EH (cell line): ENCODE measurements around the gene CYTH1.

ENCODE experiments used
- DNase-seq: peaks from one replicate; pipeline ENCODE4 v3.0.0-alpha.2; 2015; ENCODE audit warnings: low read depth

CYTH1 gene

DNA sequence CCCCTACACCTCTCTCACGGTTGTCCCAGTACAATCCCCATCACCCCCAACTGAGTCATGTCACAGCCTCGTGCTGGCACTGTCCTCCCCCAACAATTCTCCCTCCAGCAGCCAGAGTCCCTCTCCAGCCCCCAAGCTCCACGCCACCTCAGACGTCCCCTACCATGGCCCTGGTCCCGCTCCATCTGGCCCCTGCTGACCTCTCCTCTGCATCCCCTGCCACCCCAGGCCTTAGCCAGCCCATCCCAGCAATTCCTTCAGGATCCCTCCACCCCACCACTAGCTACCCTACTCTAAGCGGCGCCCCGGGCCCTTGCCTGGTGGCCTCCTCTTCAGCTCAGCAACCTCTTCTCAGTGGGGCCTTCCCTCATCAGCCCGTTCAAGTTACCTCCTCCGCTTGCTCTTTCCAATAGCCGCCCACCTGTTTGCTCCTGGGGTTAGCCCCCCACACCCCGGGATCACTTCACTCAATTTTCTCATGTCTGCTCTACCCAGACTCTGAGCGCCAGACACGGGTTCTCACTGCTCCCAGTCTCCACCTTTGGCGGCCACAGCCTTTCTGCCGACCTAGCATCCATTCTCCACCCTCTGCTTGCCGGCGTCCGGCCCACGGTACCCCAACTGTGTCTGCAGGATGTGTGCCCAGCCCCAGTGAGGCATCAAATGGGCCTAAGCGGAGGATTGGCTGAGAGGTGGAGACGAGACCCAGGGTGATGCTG lies 112.7 kb downstream of the CYTH1 start:
- no peak for DNase-seq

DNA sequence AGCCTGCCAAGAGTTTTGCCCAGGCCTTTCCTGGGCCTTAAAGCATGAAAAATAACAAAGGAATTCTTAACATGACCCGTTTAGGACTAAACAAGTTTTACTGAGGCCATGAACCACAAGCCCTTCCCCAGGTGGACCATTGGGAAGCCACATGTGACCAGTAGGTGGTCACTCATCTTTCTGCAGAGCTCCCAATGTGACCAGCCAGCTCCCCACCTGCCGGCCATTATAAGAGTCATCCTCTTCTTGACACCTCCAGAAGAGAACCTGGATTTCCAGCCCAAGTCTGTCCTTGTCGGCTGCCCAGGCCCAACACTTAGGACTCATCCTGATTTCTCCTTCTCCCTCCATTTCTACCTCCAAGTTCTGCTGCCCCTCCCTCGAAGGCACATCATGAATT lies 113.2 kb downstream of the CYTH1 start:
- DNase-seq, result no peak

DNA sequence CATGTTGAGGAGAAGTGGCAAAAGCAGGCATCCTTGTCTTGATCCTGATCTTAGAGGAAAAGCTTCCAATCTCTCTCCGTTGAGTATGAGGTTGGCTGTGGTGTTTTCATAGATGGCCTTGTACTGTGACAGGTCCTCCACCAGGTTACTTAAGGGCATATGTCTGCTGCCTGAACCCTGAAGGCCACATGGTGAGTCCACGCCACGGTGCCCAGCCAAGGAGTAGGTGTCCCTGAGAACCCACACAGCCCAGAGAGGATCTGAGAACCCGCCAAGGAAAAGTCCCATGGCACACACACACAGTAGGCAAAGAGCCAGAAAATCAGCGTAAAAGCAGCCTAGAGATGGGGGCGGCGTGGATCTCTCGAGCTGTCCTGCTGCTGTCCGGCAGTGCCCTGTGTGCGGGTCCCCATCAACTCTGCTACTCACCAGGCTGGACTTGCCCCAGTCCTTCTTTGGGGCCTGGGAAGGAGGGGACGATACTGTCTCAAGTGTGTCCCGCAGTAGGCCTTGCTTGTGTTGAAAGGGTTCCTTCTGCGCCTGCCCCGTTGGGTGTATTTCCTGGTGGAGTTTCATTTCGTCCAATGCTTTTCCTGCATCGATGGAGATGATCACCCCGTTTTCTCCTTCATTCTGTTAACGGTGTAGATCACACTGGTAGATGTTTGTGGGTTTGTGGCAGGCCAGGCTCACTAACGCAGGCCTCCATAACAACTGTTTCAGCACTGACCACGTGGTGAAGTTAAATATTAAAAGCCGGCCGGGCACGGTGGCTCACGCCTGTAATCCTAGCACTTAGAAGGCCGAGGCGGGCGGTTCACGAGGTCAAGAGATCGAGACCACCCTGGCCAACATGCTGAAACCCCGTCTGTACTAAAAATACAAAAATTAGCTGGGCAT lies 114.1 kb downstream of the CYTH1 start:
- no peak for DNase-seq

DNA sequence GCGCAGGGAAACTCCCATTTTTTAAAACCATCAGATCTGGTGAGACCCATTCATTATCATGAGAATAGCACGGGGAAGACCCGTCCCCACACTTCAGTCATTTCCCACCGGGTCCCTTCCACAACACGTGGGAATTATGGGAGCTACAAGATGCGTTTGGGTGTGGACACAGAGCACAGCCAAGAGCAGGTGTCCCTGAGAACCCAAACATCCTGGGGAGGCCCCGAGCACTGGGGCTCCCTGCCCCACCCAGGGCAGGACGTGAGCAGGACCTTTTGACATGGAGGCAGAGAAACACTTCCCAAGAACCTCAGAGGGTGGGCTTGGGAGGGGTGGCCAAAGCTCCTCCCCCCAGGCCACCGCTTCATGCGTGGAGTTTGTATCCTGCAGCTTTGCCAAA lies 115.0 kb downstream of the CYTH1 start:
- DNase-seq, result no peak

DNA sequence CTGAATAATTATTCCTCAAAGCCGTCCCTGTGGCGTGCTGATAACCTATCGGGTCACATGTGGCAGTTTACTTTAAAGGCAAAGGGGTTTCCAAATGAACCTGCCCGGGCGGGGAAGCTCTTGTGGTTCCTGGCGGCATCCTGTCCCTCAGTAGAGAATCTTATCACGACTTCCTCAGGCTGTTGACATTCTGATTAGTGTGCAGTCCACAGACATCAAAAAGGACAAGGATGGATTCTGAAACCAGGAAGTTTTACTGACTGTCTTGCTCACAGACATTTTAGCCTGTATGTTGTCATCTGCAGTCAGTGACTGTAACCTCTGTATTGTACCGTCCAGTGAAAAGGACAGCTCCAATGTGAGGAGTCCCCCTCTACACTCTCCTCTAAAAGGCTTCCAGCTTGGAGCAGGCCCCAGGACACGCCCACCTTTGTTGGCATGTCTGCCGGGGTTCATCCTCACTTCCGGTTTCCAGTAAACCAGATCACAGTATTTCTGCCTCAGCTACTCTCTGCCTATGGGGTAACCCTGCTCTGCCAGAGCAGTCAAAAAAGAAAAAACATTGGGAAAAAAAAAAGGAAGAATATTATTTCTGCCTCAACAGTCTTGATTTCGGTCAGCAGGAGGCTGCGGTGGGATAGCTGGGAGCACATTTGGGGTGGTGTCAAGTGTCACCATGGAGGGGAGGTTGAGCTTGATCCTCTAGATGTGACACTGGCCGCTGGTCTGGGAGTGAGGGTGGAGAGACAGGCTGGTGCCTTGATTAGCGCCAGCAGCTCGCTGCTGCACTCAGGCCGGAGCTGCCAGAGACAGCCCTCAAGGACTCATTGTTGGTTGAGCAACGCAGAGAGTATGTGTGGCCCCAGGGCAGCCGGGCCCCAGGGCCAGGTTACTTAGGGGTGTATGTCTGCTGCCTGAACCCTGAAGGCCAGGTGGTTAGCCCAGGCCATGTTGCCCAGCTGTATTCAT lies 115.8 kb downstream of the CYTH1 start:
- DNase-seq, result peak; percentile 41

DNA sequence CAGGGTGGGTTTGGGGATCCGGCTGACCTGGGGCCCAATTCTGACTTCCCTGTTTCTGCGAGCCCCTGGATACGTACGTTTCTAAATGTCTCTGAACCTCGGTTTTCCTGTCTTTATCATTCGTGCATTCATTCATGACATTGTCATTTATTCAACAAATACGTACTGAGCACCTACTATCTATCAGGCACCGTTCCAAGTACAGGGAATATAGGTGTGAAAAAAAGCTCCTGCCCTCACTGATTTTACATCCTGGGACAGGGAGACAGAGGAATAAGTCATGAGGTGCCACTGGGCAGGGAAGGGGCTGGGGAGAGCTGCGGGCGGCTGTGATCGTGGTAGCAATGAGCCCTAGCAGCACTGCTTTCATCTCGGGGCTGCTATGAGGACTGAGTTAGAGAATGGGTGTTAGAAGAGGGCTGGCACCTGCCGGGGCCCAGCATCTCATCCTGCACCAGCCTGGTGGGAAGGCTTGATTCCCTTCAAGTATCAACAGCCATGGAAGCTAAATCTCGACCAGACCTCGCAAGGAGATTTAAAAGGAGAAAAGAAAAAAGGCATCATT lies 116.6 kb downstream of the CYTH1 start:
- no peak for DNase-seq

DNA sequence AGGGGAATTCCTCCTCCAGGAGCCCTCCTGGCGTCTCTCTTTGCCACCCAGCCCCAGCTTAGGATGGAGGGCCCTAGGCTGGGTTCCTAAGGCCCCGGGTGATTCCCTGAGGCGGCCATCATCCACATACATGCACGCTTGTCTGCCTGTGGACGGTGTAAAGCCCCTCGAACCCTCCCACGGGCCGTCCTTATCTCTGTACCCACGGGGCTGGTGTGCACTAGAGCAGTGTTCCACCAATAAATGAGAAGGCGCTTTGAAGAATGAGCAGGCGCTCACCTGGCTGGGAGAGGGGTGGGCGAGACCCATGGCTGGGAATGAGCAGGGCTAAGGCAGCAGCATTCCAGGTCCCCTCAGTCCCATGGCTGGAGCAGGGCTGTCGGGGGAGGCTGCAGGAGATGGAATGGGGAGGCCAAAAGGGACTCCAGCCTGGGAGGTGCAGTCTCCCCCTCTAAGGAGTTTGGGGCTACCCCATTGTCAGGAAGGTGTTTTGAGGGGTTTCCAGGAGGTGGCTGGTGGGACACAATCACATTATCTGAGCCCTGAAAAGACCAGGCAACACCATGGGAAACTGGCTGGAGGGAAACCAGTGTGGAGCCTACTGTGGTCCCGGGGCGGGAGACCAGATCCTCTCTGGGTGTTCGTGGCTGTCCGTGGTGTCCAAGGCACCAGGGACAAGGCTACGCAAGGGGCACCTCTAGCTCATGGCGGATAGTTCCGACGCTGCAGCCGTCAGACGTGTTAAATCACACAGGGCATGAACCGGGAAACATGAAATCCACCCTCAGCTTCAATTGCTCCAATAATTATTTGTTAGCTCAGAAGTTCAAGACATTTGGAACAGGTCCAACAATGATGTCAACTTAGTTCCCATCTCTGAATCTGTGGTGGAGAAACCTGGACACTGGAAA lies 117.3 kb downstream of the CYTH1 start:
- DNase-seq, result peak; percentile 15

DNA sequence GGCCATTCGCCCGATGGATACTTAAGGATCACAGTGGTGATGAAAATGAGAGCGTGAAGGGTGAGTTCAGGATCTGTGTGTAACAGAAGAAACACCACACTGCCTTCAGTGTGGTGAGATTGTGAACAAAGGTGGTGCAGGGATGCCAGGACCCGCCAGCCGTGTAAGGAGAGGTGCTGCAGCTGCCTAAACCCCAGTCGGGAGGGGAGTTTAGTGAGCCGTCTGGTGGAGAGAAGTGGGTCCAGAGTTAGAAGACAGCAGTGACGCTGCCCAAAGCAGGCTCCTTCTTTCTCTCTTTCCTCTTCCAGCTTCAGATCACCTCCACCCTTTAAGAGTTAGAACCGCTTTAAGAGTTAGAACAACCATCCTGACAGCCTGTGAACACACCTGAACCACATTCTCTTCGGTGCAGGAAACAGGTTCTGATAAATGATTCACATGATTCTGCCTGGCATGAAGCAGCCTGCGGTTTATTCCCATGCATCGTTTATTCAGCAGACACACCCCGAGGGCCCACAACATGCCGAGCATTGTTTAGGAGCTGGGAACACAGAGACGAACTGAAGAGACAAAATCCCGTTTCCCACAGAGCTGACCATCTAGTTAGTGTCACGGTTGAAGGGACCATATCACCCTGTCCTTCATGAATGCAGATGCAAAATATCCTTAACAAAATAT lies 120.8 kb downstream of the CYTH1 start:
- DNase-seq, result peak; percentile 80

DNA sequence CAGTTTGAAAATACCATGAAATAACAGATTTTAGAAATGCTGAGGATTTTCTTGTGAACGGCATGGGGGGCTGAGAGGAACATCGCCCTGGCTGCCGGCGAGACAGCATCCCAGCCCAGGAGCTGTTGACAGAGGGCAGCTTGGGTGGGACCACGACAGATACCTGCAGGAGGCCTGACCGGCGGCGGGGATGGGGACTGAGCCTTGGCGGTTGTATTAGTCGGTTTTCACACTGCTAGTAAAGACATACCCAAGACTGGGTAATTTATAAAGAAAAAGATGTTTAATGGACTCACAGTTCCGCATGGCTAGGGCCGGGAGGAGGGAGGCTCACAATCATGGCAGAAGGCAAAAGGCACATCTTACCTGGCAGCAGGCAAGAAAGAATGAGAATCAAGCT lies 122.5 kb downstream of the CYTH1 start:
- no peak for DNase-seq

DNA sequence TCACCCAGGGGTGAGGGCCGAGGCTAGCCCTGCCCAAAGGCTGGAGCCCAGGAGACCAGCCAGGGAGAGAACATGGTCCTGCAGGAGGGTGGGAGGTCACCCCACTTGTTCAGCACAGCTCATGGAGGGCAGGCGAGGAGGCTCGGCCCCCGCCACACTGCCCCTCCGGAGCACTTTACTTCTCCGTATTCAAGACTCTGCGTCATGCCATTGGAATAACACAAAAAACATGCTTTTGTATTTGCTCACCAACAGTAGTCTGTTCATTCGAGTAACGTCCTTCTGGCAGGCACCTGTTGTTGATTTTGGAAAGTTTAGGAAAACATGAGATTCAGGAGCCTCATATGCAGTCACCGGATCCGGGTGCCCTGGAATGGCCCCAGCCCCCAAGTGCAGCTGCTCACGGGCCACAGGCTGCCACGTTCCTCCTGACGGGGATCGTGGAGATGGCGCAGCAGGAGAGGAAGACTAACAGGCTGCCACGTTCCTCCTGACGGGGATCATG lies 123.7 kb downstream of the CYTH1 start:
- peak; percentile 86 for DNase-seq

DNA sequence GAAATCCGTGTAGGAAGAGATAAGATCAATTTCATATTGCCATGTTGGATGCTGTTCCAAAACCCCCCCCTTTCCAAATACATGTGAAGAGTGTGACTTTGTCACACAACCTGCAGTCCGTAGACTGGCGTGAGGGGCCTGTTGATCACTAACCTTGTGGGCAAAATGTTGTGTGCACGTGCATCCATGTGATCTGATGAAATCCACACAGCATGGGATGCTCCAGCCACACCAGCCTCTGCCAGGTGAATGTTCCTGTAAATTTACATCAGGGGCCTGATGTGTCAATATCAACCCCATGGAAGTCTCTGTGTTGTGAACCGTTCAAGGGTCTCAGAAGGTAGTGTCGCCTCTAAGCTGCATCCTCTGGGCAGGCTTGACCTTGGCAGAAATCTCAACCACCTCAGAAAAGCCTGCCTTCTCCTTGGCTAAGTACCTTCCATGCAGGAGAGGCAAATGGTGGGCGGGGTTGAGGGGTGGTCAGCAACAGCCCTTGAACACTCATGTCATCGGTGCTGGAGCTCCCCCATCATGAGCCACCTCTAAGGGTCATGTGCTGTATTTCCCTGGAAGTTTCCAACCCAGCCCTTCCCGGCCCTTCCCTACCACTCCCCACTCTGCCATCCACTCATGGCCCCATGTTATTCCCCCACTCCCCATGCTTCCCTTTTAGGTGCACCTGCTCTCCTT lies 126.7 kb downstream of the CYTH1 start:
- no peak for DNase-seq

DNA sequence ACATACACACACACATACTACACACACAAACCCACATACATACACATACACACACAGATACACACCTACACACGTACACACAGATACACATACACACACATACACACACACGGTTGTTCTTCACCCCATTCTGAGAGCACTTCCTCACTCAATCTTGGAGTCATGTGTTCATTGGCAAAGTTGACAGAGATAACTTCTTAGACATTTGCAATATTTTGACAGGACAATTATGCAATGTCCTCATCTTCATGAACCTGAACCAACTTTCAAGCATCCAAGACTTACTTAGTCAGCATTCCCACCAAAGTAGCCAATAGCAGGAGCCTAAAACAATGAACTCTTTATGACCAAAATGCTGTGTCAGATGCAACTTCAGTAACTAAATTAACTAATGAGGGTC lies 127.7 kb downstream of the CYTH1 start:
- no peak for DNase-seq

DNA sequence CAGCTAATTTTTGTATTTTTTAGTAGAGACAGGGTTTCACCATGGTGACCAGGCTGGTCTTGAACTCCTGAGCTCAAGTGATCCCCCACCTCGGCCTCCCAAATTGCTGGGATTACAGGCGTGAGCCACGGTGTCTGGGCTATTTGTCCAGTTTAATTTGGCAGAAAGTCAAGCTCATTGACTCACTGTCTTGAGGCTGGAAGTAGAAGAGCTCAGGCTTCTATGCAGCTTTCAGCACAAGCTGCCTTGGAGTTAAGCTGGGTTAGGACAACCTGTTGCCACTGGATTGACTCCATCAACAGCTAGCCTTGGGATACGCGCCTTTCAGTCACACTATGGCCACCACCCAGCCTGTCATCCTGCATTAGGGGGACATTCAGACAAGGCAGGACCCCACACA lies 128.7 kb downstream of the CYTH1 start:
- DNase-seq, result peak; percentile 72

DNA sequence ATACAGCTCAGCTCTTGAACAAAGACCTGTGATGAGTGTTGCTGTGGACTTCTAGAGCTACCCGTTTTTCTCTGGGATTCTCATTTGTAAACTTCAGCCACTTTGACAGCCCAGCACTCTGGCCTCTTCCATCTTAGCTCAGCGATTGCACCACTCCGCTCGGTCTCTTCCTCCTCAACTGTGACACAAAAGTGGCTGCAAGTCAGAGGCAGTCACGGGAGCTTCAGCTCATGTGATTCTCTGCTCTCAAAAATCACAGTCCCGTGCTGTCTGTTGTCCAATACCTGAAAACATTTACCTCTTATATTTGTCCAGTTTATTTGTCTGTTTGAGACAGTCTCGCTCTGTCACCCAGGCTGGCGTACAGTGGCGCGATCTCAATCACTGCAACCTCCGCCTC lies 129.2 kb downstream of the CYTH1 start:
- DNase-seq, result no peak

DNA sequence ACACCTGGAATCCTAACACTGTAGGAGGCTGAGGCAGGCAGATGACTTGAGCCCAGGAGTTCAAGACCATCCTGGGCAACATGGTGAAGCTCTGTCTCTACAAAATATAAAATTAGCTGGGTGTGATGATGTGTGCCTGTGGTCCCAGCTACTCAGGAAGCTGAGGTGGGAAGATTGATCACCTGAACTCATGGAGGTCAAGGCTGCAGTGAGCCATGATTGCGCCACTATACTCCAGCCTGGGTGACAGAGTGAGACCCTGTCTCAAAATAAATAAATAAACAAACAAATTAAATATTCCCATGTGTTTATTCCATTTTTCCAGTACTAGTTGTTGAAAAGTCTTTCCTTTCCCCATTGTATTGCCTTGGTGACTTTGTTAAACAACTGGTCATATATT lies 130.0 kb downstream of the CYTH1 start:
- DNase-seq, result no peak

DNA sequence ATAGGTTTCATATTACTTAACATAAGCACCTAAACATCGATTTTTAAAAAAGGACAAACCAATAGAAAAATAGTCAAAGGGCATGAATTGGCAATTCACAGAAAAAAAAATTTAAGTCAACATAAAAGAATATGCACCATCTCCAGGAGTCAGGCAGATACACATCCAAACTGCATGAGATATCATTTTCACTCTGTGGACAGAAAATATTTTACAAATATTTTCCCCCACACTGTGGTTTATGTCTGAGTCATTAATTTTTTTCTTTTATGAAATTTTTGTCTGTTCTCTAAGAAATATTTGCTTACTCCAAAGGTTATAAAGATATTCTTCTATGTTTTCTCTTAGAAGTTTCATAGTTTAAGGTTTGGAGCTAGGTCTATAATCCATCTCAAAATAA lies 130.5 kb downstream of the CYTH1 start:
- peak; percentile 11 for DNase-seq

DNA sequence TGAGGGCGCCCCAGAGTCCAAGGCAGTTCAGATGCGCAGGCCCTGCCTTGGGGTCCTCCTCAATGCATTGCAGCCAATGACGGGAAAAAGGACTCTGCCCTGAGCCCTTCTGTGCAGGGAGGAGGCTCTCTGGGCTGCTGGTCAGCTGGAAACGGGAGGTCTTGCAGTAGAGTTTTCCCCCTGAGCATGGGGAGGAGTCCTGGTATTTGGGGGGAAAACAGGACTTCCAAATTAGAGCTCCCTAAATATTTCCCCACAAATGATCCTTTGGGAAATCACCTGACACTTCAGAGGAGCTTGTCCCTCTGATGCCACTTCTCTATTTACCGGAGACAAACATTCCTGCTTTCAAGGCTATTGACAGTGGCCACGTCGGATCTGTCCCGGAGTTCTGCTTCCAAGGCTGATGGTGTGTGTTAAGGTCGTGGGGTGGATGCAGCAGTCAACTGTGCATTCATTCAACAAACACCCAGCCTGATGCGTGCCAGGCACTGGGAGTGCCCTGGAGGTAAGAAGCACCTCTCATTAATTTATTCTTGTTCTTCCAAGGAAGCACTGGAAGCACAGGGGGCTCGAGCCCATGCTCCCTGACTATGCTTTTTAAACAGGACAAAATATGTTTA lies 131.9 kb downstream of the CYTH1 start:
- DNase-seq, result no peak

DNA sequence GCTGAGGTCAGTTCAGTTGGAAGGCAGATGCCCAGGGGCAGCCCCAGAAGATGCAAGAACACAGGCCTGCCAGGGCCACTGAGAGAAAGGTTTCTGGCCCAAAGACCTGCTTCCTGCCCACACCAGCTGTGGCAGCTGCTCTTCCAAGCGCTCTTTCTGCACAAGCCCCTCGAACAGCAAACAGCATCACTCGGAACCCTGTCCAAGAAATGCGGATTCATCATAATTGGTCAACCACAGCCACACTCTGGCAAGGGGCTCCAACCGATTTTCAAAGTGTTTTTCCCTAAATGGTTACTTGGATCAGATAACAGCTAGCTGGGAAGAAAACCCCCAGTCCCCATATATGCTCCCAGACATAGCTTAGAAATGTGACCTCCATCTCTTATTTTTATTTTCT lies 133.8 kb downstream of the CYTH1 start:
- no peak for DNase-seq

DNA sequence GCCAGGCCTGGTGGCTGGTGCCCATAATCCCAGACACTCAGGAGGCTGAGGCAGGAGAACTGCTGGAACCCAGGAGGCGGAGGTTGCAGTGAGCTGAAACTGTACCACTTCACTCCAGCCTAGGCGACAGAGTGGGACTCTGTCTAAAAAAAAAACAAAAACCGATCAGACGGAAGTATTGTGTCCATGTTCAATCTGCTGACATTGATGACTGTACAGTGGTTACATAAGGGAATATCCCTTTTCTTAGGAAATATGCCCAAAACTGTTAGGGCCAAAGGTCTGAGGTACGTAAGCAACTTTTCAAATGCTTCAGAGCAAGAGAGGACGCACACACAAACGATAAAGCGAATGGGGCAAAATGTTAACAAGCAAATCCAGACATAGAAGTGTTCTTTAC lies 135.0 kb downstream of the CYTH1 start:
- DNase-seq, result no peak
